Duodenal mucosa (tissue), 2 donors: ENCODE data around the gene BANF1.

Experiments
- H3K27ac ChIP-seq: one replicate; pipeline ENCODE4 v1.7.0; 2013; ENCODE audit warnings: low read depth, low read length
- H3K27me3 ChIP-seq, 2 donors: one replicate each; pipeline ENCODE4 v1.7.0; 2013; ENCODE audit warnings: low read length in 2 of 2, control low read depth in 1 of 2; ENCODE audit not compliant: insufficient read depth in 2 of 2, control insufficient read depth in 1 of 2
- H3K36me3 ChIP-seq, 2 donors: one replicate each; pipeline ENCODE4 v1.7.0; 2013; ENCODE audit warnings: low read length in 2 of 2, control low read depth in 1 of 2; ENCODE audit not compliant: insufficient read depth in 2 of 2, control insufficient read depth in 1 of 2
- H3K4me1 ChIP-seq, 2 donors: one replicate each; pipeline ENCODE4 v1.7.0; 2013; ENCODE audit warnings: low read length in 2 of 2, control low read depth in 1 of 2; ENCODE audit not compliant: insufficient read depth in 2 of 2, control insufficient read depth in 1 of 2
- H3K4me3 ChIP-seq, 2 donors: one replicate each; pipeline ENCODE4 v1.7.0; 2013; ENCODE audit warnings: low read length in 2 of 2, low read depth in 1 of 2
- H3K9ac ChIP-seq, 2 donors: one replicate each; pipeline ENCODE4 v1.7.0; 2013; ENCODE audit warnings: low read length in 2 of 2, low read depth in 1 of 2
- H3K9me3 ChIP-seq, 2 donors: one replicate each; pipeline ENCODE4 v1.7.0; 2013; ENCODE audit warnings: low read length in 2 of 2, control low read depth in 1 of 2; ENCODE audit not compliant: control insufficient read depth in 1 of 2

BANF1 gene

DNA sequence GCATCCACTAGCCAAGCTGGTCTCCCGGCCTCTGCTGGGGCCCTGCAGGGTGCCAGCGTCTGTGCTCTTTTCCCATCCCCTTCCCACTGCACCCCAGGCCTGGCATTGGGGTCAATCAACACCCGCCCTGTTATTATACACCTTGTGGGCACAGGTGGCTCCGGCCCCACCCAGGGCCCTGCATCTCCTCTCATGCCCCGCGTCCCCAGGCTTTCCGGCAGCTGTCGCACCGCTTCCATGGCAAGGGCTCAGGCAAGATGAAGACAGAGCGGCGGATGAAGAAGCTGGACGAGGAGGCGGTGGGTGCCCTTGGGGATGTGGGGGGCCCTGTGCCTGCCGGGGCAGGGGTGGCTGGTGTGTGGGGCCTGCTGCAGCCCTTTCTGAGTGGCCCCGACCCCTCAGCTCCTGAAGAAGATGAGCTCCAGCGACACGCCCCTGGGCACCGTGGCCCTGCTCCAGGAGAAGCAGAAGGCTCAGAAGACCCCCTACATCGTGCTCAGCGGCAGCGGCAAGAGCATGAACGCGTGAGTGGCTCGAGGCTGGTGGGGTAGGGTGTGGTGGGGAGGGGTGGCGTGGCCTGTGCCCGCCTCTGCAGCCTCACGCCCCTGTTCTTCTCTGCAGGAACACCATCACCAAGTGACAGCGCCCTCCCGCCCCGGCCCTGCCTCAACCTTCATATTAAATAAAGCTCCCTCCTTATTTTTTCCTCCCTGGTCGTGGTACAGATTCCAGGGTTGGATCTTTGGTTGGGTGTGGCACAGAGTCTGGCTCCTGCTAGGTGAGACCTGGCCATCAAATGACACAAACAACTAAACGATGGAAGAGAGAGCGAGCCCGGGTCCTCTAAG lies 23.7 kb upstream of the BANF1 start:
- Histone ChIP-seq H3K27me3 (no peaks in the 10 kb centered on the region), H3K9ac (no peak overlapping the region), H3K9me3 (no peaks in the 10 kb centered on the region), H3K36me3 (peaks cover 22 to 44% of the 10 kb centered on the region in 2 donors), H3K4me3 (no peak overlapping the region), H3K27ac (no peak overlapping the region), H3K4me1 (no peaks in the 10 kb centered on the region)

DNA sequence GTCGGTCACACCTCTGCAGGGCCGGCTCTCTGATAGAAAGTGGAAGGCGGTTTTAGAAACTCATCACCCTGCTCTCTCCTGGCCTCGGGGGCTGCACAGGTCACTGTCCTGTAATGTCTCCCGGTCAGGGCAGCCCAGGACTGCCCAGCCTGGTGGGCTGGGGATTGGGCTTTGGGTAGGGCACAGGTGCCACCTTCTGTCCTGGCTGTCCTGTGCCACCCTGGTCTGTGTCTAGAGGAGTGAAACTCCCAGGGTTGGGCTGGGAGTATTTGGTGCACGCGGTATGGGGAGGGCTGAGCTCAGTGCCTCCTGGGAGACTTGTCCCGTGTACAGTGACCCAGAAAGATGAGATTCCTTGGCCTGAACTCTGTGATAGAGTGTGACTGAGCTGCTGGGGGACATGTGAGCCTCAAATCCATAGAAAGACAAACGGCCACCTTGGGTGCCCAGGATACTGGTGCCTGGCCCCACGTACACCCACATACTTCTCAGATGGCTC lies 23.0 kb upstream of the BANF1 start:
- no peak overlapping the region for H3K4me3 ChIP-seq
- no peaks in the 10 kb centered on the region for H3K9me3 ChIP-seq
- H3K36me3 ChIP-seq, result peaks cover 20 to 43% of the 10 kb centered on the region in 2 donors
- no peaks in the 10 kb centered on the region for H3K27me3 ChIP-seq
- no peak overlapping the region for H3K9ac ChIP-seq
- H3K4me1 ChIP-seq, result no peaks in the 10 kb centered on the region
- H3K27ac ChIP-seq, result no peak overlapping the region

DNA sequence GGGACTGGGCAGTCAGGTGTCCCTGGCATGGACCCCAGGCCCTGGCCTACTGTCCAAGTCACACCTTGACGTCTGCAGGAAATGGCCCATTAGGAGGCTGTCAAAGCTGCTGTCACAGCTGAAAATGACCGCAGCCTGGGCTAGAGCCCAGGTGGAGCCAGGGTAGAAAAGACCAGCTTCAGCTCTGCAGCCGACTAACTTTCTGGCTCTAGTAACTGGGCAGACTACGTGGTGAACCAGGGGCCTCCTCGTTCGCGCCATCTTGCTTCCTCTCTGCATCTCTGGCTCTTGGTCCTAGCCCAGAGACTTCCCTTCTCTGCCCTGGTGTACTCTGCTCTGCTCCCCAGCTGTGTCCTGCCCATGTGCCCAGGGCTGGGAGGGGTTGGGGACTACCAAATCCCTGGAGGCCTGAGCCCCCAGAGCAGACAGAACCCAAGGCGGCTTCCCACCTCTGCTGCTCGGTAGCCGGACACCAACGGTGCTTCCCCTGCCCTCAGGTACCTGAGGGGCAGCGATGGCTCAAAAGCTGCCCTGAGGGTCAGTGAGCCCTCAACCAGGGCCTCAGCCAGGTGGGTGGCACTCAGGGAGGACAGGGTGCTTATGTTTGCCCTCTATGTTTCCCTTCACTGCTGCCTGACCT lies 21.1 kb upstream of the BANF1 start:
- Histone ChIP-seq H3K4me3 (no peak overlapping the region), H3K36me3 (peaks cover 14 to 37% of the 10 kb centered on the region in 2 donors), H3K27me3 (no peaks in the 10 kb centered on the region), H3K27ac (no peak overlapping the region), H3K9ac (no peak overlapping the region), H3K4me1 (no peaks in the 10 kb centered on the region), H3K9me3 (no peaks in the 10 kb centered on the region)

DNA sequence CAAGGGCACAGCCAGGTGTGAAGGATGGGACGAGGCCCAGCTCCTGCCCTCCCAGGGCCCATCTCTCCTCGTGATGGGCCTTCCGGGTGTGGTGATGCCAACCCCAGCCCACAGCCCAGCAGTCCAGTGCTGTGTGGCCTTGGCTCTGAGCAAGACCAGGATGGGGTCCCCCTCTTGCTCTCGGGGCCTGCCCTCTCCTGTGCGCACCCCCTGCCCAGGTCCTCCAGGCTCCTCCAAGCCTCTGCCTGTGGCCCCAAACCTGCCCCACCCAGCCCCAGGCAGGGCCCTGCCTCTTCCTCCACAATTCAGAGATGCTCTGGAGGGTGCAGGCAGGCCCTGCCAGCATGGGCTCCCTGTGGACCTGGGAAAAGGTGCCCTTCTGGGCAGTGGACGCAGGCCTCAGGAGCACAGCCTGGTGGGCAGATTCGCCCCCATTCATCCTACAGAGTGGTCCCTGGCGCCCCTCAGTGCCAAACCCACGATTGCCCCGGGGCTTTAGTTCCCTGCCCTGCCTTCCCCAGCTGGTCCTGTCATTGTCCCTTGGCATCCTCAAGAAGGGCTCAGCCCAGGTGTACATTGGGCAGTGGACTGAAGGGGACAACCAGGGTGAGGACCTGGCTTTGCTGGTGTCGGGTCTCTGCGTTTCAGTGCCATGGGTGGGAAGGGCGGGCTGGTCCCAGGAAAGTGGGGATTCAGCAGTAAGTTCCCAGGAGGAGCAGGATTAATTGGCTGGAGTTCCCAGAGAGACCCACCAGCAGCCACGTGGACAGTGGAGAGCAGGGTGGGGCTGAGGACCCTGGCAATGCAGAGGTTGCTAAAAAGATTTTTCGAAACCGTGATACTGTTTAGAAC lies 20.1 kb upstream of the BANF1 start:
- H3K27me3 ChIP-seq, result no peaks in the 10 kb centered on the region
- H3K27ac ChIP-seq, result no peak overlapping the region
- H3K9ac ChIP-seq, result no peak overlapping the region
- no peaks in the 10 kb centered on the region for H3K4me1 ChIP-seq
- H3K9me3 ChIP-seq, result no peaks in the 10 kb centered on the region
- H3K4me3 ChIP-seq, result no peak overlapping the region
- H3K36me3 ChIP-seq, result peaks cover 6 to 27% of the 10 kb centered on the region in 2 donors

DNA sequence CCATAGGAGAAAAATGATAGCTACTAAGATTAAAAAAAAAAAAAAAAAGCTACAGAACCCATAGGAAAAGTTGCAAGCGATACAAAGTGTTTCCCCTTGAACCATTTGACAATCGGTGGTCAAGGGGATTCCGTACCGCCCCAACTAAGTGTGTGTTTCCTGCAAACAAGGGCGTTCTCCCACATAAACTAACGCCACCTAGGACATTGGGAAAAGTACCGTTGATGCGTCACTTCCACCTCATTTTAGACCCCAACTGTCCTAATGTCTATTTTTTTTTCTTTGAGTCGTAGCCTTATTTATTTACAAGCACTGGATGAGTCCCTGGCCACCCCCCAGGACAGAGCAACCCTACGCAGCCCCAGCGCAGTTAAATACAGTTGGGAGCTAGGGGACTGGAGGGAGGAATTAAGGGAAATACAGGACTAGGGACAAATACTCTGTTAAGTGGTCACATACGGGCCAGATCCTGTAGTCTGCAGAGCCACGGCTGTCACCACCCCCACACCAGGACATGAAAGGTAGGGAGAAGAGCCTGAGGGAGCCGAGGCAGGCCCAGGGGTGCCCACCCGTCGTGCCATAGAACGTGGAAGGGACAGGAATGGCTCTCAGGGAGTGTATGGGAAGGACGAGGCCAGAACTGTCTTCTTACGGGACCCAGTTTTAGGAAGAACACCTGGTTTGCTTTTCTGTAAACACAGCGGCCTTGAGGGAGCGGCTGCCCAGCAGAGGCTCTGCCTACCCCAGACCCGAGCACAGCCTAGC lies 19.3 kb upstream of the BANF1 start:
- no peak overlapping the region for H3K9ac ChIP-seq
- H3K9me3 ChIP-seq, result no peaks in the 10 kb centered on the region
- peaks cover 0 to 19% of the 10 kb centered on the region in 2 donors for H3K36me3 ChIP-seq
- H3K27me3 ChIP-seq, result no peaks in the 10 kb centered on the region
- no peak overlapping the region for H3K4me3 ChIP-seq
- H3K27ac ChIP-seq, result no peak overlapping the region
- H3K4me1 ChIP-seq, result no peaks in the 10 kb centered on the region

DNA sequence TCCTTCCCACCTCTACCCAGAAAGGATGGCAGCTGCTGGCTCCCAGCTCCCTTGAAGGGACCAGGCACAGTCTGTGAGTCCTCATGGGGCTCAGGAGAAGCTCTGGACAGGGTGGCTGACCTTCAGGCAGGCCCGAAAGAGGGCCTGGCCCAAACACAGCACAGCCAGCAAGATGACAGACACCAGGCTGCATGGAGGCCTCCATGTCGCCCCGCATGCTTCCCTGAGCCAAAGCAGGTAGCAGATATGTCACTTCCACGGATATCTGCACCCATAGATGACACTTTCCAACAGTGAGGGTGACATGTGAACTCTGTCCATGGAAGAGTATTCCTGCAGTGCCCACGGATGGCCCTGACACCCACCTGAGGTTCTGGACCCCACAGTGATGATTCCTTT lies 18.7 kb upstream of the BANF1 start:
- H3K9me3 ChIP-seq, result no peaks in the 10 kb centered on the region
- no peak overlapping the region for H3K4me3 ChIP-seq
- H3K27ac ChIP-seq, result no peak overlapping the region
- no peaks in the 10 kb centered on the region for H3K4me1 ChIP-seq
- H3K9ac ChIP-seq, result no peak overlapping the region
- no peaks in the 10 kb centered on the region for H3K27me3 ChIP-seq
- peaks cover 0 to 13% of the 10 kb centered on the region in 2 donors for H3K36me3 ChIP-seq

DNA sequence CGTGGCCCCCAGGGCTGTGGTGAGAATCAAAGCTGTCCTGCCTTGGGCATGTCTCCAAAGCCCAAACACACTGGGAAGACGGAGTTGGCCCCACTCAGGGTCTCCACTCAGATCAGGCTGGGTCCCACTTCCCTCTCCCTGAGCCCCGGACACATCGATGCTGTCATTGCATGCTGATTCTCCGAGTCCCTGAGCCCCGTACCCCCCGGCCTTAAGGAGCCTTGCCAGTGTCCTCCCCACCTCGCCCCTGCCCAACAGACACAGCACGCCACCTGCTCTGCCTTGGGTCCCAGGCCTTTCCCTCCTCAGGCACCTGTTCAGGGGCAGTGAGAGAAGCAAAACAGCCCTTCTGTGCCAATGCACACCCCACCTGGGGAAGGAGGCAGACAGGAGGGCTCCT lies 15.0 kb upstream of the BANF1 start:
- Histone ChIP-seq H3K27me3 (no peaks in the 10 kb centered on the region), H3K27ac (no peak overlapping the region), H3K4me3 (no peak overlapping the region), H3K9ac (no peak overlapping the region), H3K9me3 (no peaks in the 10 kb centered on the region), H3K36me3 (no peaks in the 10 kb centered on the region), H3K4me1 (no peaks in the 10 kb centered on the region)

DNA sequence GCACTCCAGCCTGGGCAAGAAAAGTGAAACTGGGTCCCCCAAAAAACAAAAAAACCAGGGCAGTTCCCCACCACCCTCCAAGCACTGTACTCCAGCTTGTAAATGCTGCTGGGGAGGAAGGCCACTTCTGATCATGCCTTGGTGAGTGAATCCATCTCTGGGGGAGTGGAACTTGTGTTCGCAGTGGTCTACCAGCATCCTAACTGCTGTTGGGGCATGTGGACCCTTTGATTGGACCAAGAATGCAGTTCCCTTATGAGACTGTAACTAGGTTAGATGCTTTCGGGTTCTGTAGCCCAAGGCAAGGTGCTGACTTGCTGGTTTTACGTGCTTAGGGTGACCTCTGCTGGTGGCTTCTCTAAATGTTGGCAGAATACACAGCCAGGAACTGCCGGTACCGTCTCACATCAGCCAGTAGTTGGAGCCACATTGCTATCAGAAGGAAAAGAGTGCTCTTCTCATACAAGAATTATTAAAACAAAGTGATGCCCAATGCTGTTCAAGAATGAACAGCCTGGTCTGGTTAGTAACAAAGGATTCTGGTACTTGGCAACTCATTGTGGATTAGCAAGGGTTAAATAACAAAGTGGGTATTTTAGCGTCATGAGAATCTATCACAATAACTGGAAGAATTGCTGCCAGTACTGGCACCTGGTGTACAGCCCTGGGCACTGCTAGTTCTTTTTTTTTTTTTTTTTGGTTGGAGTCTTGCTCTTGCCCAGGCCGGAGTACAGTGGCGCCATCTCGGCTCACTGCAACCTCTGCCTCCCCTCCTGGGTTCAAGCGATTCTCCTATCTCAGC lies 13.3 kb upstream of the BANF1 start:
- no peaks in the 10 kb centered on the region for H3K4me1 ChIP-seq
- no peaks in the 10 kb centered on the region for H3K36me3 ChIP-seq
- no peaks in the 10 kb centered on the region for H3K27me3 ChIP-seq
- H3K27ac ChIP-seq, result no peak overlapping the region
- no peak overlapping the region for H3K9ac ChIP-seq
- no peak overlapping the region for H3K4me3 ChIP-seq
- no peaks in the 10 kb centered on the region for H3K9me3 ChIP-seq

DNA sequence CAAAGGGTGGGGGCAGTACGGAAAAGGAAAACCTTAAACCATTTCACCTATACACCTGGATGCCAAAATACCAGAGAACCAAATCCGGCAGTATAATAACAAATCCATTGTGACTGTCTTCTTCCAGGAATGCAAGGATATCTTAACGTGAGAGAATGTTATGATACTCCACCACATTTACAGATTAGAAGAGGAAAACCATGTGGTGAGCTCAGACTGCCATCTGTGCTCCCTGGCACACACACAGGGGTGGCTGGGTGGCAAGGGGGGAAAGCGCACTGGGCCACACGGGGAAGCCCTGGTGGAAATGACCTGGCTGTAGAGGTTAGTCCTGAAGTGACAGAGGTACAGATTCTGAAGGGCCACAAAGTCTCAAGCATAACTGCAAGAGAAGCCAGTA lies 10.2 kb upstream of the BANF1 start:
- H3K9ac ChIP-seq, result no peak overlapping the region

More for the DNA sequence above, 10.2 kb upstream of the BANF1 start:
- peaks cover 0 to 2% of the 10 kb centered on the region in 2 donors for H3K36me3 ChIP-seq
- H3K9me3 ChIP-seq, result no peaks in the 10 kb centered on the region
- H3K27ac ChIP-seq, result no peak overlapping the region
- no peaks in the 10 kb centered on the region for H3K27me3 ChIP-seq
- H3K4me3 ChIP-seq, result no peak overlapping the region
- H3K4me1 ChIP-seq, result no peaks in the 10 kb centered on the region
